CD1c-positive myeloid dendritic cell (primary cell): Measurements from ENCODE around the gene DXO.

Experiments
- DNase-seq: peaks from one replicate; pipeline ENCODE4 v3.0.0-alpha.2; 2016; ENCODE audit errors: extremely low spot score

Gene DXO

DNA sequence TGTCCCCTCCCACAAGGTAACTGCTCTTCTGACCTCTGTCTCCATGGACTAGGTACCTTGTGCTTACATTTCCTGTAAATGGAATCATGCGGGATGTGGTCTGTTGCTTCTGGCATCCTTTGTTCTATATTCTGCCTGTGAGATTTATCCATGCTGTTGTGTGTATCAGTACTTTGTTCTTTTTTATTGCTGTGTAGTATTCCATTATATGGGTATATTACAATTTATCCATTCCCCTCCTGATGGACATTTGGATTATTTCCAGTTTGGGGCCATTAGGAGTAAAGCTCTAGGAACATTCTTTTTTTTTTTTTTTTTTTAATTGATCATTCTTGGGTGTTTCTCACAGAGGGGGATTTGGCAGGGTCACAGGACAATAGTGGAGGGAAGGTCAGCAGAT is 41.0 kb downstream of the DXO start:
- DNase-seq: no peak

DNA sequence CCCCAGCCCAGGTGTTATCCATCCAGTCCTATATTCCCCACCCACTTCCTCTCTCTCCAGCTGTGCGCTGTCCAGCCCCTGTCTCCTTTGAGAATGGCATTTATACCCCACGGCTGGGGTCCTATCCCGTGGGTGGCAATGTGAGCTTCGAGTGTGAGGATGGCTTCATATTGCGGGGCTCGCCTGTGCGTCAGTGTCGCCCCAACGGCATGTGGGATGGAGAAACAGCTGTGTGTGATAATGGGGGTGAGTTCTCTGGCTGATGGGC is 43.3 kb downstream of the DXO start:
- no peak for DNase-seq

DNA sequence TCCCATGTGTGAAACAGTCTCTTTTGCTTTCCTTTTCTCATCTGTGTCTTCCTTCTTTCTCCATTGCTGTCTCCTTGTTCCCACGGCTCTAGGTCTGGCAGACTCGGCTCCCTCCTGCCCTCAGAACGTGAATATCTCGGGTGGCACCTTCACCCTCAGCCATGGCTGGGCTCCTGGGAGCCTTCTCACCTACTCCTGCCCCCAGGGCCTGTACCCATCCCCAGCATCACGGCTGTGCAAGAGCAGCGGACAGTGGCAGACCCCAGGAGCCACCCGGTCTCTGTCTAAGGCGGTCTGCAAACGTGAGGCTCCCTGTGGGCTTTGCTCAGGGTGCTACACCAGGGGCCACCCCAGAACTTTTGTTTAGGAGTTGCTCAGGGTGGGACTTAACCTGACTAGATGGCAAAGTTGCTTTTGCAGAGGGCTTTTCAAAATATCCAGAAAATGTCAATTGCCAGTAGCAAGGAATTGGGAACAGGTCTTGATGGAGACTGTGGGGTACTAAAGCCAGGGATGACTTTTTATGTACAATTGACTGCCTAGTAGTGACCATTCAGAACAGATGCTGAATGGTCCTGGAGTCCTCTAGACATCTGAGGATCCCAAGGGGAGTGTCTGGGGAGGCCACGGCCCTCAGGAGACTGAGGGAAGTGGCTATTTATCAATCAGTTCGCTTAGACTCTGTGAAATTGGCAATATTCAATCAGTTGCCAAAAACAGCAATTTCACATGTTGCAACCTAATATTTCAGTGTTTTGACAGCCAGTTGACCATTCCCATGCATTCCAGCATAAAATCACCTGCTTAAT is 43.9 kb downstream of the DXO start:
- no peak for DNase-seq

DNA sequence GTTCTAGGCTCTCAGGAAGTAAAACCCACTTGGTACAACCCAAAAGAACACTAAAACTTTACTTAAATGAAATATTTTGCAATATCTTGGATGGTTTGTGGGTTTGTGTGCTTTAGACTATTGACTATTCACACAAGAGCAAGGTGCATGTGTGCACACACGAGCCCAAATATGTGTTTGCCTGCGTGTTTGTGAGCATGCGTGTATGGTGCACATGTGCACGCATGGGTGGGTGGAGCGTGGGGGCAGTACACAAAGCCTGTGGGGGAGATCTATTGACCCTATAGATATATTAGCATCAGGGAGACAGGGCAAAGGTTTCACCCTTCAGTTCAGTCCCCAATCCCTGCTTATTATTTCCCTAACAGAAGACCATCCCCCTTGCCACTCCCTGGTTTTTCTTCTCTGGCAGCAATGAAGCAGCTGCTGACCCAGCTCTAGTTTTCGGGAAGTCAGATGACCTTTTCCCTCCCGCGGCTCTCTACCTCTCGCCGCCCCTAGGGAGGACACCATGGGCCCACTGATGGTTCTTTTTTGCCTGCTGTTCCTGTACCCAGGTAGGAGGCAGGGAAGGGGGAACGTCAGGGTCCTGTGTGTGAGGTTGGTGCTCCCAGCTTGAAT is 44.6 kb downstream of the DXO start, which contains the start of gene C2:
Gene C2 (plus strand): TSS at position 476 of the 621 bp plus-strand sequence. CDS start 36 bp downstream, at position 512.
- no peak for DNase-seq

DNA sequence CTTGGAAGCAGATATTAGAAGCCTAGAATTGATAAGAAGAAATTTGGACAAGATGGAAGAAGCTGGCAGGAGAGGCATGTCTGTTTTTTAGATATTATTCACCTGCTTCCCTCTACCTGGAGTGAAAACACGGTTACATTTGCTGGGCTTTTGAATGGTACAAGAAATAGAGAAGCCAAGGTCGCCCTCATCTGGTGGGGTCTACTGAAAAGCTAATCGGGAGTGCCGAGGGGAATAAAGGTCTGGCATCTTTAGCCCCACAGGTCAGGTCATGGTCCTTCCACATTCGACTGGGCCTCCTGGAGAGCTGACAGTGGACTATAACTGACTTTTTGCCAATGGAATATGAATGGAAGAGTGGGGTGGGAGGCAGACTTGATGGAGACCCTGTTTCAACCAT is 49.0 kb downstream of the DXO start:
- DNase-seq: peak; percentile 37

DNA sequence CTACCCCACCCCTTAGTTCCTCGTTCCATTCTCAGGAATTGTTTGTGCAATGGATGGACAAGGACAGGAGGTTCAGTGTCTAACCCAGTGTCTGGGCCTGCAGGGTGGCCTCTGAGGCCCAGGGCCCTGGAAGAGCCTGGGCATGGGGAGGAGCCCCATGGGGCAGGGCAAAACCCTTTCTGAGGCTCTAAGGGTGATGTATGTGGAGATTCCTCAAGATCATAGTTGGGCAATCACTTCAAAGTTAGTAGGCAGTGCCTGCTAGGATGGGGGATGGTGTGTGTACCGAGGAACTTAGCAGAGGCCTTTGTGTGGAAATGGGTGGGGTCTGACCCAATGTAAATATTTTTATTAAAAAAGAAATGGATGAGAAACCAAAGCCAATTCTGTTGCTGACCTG is 51.1 kb downstream of the DXO start:
- DNase-seq: peak; percentile 86
